K562 (cell line): ENCODE measurements around the gene TCAP. TPM values are rescaled to one million over a fixed set of nuclear protein-coding genes. Genes with fewer than 3 reads are reported as not detected.
"Not testable (repeated sequence)": the region's sequence is repeated elsewhere in the genome, so short reads cannot be mapped to it uniquely, and the experiment has no call there.

ENCODE experiments used
- ATAC-seq: fragments of 200-7000 bp; cut with Tn5 transposase; 3 replicates; pipeline ENCODE4 v1.9.1; 2020; ENCODE audit warnings: moderate library complexity
- BruUV-seq: library from RNA; stranded (reverse); fragments of 400-500 nt; replicated peaks from 2 replicates; lab custom pipeline; 2021; lab: Mats Ljungman, UMichigan
- CTCF ChIA-PET: fragments of 300-600 bp; formaldehyde crosslinking; extraction: SDS; loops from one replicate; lab custom pipeline; 2021; ENCODE audit warnings: low intra/inter-chr PET ratio; lab: Yijun Ruan, JAX
- POLR2A ChIA-PET: fragments of 300-600, 350-650 bp; sonication (Branson Sonifier 250); formaldehyde crosslinking; extraction: SDS; loops from one replicate; lab custom pipeline; 2021; ENCODE audit warnings: antibody characterized with exemption, inconsistent platforms; lab: Yijun Ruan, JAX
- DNase-seq, 4 experiments: peaks; one replicate each; pipeline versions ENCODE4 v3.0.0 to v3.0.0-alpha.2; 2011 to 2018; ENCODE audit warnings: low spot score in 3 of 4, mixed read lengths in 3 of 4; ENCODE audit errors: extremely low read depth in 1 of 4
- FAIRE-seq: peaks from 2 replicates; lab custom pipeline; 2011; peaks lifted over from hg19 to GRCh38; lab: Jason Lieb, UNC
- H2AFZ ChIP-seq: 2 replicates; pipeline ENCODE4 v1.6.0; 2011; ENCODE audit warnings: low read depth, low read length, control low read depth, inconsistent platforms
- H3K27ac ChIP-seq: fragments of 200-600 bp; 3 replicates; pipeline ENCODE4 v1.8.0; 2011; ENCODE audit warnings: low read depth, mild to moderate bottlenecking, control low read depth, inconsistent platforms, low read length, moderate library complexity, mixed read lengths; ENCODE audit errors: extremely low read depth
- H3K27me3 ChIP-seq, 2 experiments: fragments of 300-600 bp in 1 of 2; 2 replicates in 1 of 2; 3 replicates in 1 of 2; pipeline versions ENCODE4 v1.6.0 to v1.8.0; 2011; ENCODE audit warnings: inconsistent platforms in 2 of 2, low read length in 2 of 2, mild to moderate bottlenecking in 1 of 2, mixed read lengths in 1 of 2, moderate library complexity in 1 of 2; ENCODE audit not compliant: control insufficient read depth in 2 of 2, insufficient read depth in 2 of 2
- H3K36me3 ChIP-seq: fragments of 300-600 bp; 3 replicates; pipeline ENCODE4 v1.8.0; 2011; ENCODE audit warnings: mild to moderate bottlenecking, low read length, inconsistent platforms; ENCODE audit not compliant: control insufficient read depth, insufficient read depth
- H3K4me1 ChIP-seq, 2 experiments: fragments of 200-600 bp in 1 of 2; replicated peaks in 1 of 2; 2 replicates in 1 of 2; 3 replicates in 1 of 2; pipeline versions ENCODE4 v1.5.1 to v1.8.0; 2011; ENCODE audit warnings: inconsistent platforms in 2 of 2, low read length in 2 of 2, mild to moderate bottlenecking in 1 of 2, mixed read lengths in 1 of 2, moderate library complexity in 1 of 2; ENCODE audit not compliant: control insufficient read depth in 2 of 2, insufficient read depth in 2 of 2
- H3K4me2 ChIP-seq: 2 replicates; pipeline ENCODE4 v1.6.1; 2011; ENCODE audit warnings: low read length, control low read depth, inconsistent platforms, mixed read lengths; ENCODE audit not compliant: insufficient read depth
- H3K4me3 ChIP-seq: fragments of 200-600 bp; sonication (generic), shearing (Covaris generic); 2 replicates; pipeline ENCODE4 v1.5.1; 2016; ENCODE audit warnings: control low read depth, inconsistent platforms
- H3K79me2 ChIP-seq: fragments of 200-600 bp; 3 replicates; pipeline ENCODE4 v1.8.0; 2011; ENCODE audit warnings: low read length, inconsistent platforms; ENCODE audit not compliant: control insufficient read depth, insufficient read depth
- H3K9ac ChIP-seq, 2 experiments: 2 replicates each; pipeline versions ENCODE4 v1.6.0 to v1.6.1; 2011; ENCODE audit warnings: low read depth in 2 of 2, low read length in 2 of 2, control low read depth in 1 of 2, inconsistent platforms in 1 of 2, mild to moderate bottlenecking in 1 of 2, mixed read lengths in 1 of 2; ENCODE audit not compliant: insufficient read depth in 1 of 2
- H3K9me1 ChIP-seq: one replicate; pipeline ENCODE4 v1.6.0; 2011; ENCODE audit warnings: inconsistent platforms, mild to moderate bottlenecking, low read length, moderate library complexity; ENCODE audit not compliant: control insufficient read depth, insufficient read depth
- H3K9me3 ChIP-seq: replicated peaks from 2 replicates; pipeline ENCODE4 v1.5.1; 2011; ENCODE audit warnings: low read depth, low read length, inconsistent platforms; ENCODE audit not compliant: control insufficient read depth, insufficient read depth
- H4K20me1 ChIP-seq: replicated peaks from 2 replicates; pipeline ENCODE4 v1.6.1; 2011; ENCODE audit warnings: low read length, inconsistent platforms, mixed read lengths; ENCODE audit not compliant: control insufficient read depth, insufficient read depth
- CBFA2T2 ChIP-seq: fragments of 450-650 bp; conservative IDR thresholded peaks from 2 replicates; pipeline ENCODE4 v1.6.1; 2017; ENCODE audit warnings: mild to moderate bottlenecking
- CBFA2T3 ChIP-seq: fragments of 450-650 bp; IDR thresholded peaks from 2 replicates; pipeline ENCODE4 v1.6.1; 2017
- DMBX1 ChIP-seq: fragments of 250-450 bp; sonication (Bioruptor Pico); IDR thresholded peaks from 2 replicates; pipeline ENCODE4 v1.8.0; 2022; ENCODE audit warnings: inconsistent platforms, mild to moderate bottlenecking, moderate library complexity, borderline replicate concordance
- ERF ChIP-seq: fragments of 450-650 bp; formaldehyde crosslinking; IDR thresholded peaks from 2 replicates; pipeline ENCODE4 v1.4.0; 2020; ENCODE audit warnings: mild to moderate bottlenecking, mixed read lengths
- KDM1A ChIP-seq, 2 experiments: fragments of 450-650 bp; IDR thresholded peaks; 2 replicates each; pipeline ENCODE4 v1.6.1; 2016; ENCODE audit warnings: mild to moderate bottlenecking in 2 of 2
- NFIC ChIP-seq: fragments of 450-650 bp; IDR thresholded peaks from 2 replicates; pipeline ENCODE4 v1.6.1; 2017; ENCODE audit warnings: mild to moderate bottlenecking, inconsistent platforms
- TAL1 ChIP-seq: fragments of 450-650 bp; IDR thresholded peaks from 2 replicates; pipeline ENCODE4 v1.6.1; 2016; ENCODE audit warnings: mild to moderate bottlenecking
- ZNF384 ChIP-seq: IDR thresholded peaks from 2 replicates; pipeline ENCODE4 v1.6.1; 2012; ENCODE audit warnings: low read depth, low read length, improper control_type of control experiment
- WGBS: fragments of 100-300 bp; shearing (Covaris generic); methylation state at CpG from one replicate; pipeline ENCODE4 v1.1.6; 2016; ENCODE audit warnings: low coverage, mixed read lengths; ENCODE audit not compliant: insufficient coverage; ENCODE audit errors: missing lambda C conversion rate; 5-methylcytosine and 5-hydroxymethylcytosine counted together
- in situ Hi-C: fragments of 300-500 bp; cut with MboI; formaldehyde crosslinking; loops from 4 replicates; pipeline ENCODE4 v1.15.0; 2018; ENCODE audit warnings: inconsistent platforms, mixed read lengths
- intact Hi-C: fragments of 100-400 bp; cut with micrococcal nuclease; formaldehyde crosslinking; loops from 2 replicates; pipeline ENCODE4 v1.14.2; 2022
- polyA plus RNA-seq, 8 experiments: library from polyadenylated mRNA; depleted of rRNA in 4 of 8; stranded (reverse) in 5 of 8; unstranded in 3 of 8; fragments of >200 nt; fragmentation: Nextera tagmentation in 2 of 8; fragmentation: Illumina TruSeq in 1 of 8; extraction: Ambion mirVana in 2 of 8; extraction: Trizol in 1 of 8; gene quantifications; 2 replicates each; pipeline versions ENCODE4 v1.2.1 to v1.2.3, GENCODE V29; 2011 to 2014; ENCODE audit warnings: inconsistent platforms in 1 of 8, missing spikeins in 1 of 8
- total RNA-seq, 7 experiments: library from RNA; depleted of rRNA in 6 of 7; stranded (reverse); fragments of >200 nt in 6 of 7; fragmentation: Illumina TruSeq in 2 of 7; extraction: Trizol in 2 of 7; gene quantifications; 2 replicates each; pipeline versions ENCODE4 v1.2.1 to v1.2.3, GENCODE V29; 2011 to 2021; ENCODE audit warnings: low replicate concordance in 1 of 7
- TF ChIP-seq, protein P1 (sequence below): fragments of 250-450 bp; sonication (Bioruptor Pico); IDR thresholded peaks from 2 replicates; pipeline ENCODE4 v1.5.0; 2020; ENCODE audit warnings: mild to moderate bottlenecking, borderline replicate concordance
- TF ChIP-seq, protein P2 (sequence below): fragments of 250-450 bp; sonication (Bioruptor Pico); IDR thresholded peaks from 2 replicates; pipeline ENCODE4 v1.8.0; 2021; ENCODE audit warnings: moderate library complexity, mild to moderate bottlenecking, inconsistent platforms
- TF ChIP-seq, protein P3 (sequence below): fragments of 450-650 bp; formaldehyde crosslinking; IDR thresholded peaks from 2 replicates; pipeline ENCODE4 v1.4.0; 2022; ENCODE audit warnings: missing genetic modification characterization

Gene TCAP
- total and polyA plus RNA-seq, 9 of the 15 experiments (the other 6 are each of a cell fraction or from before 2014, with no cell fraction given), result 0.33 to 1.4 (median 0.82) TPM; not detected in 2

DNA sequence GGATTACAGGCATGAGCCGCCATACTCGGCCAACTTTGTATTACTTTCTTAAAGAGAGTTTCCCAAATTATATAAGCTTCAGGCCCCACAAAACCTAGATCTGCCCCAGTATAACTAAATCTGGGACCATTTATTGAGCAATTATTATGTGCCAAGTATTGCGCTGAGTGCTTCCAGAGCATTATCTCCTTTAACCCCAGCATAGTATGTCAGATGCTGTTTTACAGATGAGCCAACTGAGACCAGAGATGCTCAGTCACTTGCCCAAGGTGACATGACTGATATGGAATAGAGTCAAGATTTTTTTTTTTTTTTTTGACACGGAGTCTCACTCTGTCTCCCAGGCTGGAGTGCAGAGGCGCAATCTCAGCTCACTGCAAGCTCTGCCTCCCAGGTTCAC, 32.8 kb downstream of the TCAP start:
- CTCF ChIA-PET, result no interaction called here

DNA sequence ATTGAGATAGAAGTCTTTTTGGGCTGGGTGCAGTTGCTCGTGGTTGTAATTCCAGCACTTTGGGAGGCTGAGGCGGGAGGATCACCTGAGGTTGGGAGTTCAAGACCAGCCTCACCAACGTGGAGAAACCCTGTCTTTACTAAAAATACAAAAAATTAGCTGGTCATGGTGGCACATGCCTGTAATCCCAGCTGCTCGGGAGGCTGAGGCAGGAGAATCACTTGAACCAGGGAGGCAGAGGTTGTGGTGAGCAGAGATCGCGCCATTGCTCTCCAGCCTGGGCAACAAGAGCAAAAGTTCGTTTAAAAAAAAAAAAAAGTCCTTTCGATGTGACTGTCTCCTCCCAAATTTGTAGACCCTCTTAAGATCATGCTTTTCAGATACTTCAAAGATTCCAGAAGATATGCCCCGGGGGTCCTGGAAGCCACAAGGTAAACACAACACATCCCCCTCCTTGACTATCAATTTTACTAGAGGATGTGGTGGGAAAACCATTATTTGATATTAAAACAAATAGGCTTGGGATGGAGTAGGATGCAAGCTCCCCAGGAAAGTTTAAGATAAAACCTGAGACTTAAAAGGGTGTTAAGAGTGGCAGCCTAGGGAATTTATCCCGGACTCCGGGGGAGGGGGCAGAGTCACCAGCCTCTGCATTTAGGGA, 34.1 kb downstream of the TCAP start:
- in situ Hi-C loops, H3K9ac ChIP-seq, H3K79me2 ChIP-seq, FAIRE-seq, H3K9me3 ChIP-seq, H3K27me3 ChIP-seq, H3K27ac ChIP-seq, H3K4me3 ChIP-seq, H4K20me1 ChIP-seq, ATAC-seq, DNase-seq, H3K9me1 ChIP-seq, H3K36me3 ChIP-seq, CTCF ChIA-PET, BruUV-seq, intact Hi-C loops, H3K4me2 ChIP-seq, H2AFZ ChIP-seq: not testable (repeated sequence)
- POLR2A ChIA-PET, result interaction anchor here (1.1 to 1.5 kb wide), 2 partner anchors 26 to 81 kb away, joined by 6 to 7 read pairs; no protein-coding TSS in a partner anchor
- H3K4me1 ChIP-seq, result peaks cover 0 to 16% of the 10 kb centered on the region in 2 experiments; a peak in 2 of 5 replicates
- WGBS, result 28% methylated on average over 11 of the region's 11 CpGs

More for the DNA sequence above, 32.8 kb downstream of the TCAP start:
- H3K4me3 ChIP-seq, result no peak overlapping the region
- FAIRE-seq, result no peak
- H3K79me2 ChIP-seq, result no peaks in the 10 kb centered on the region
- no peak for DNase-seq
- TF ChIP-seq ERF (CRISPR knock-in tag) (no peak), NFIC (0 out of 2 replicates have a peak, but pooled peaks have one; percentile 20), KDM1A (IDR thresholded peaks at IDR 0.05) (peak; percentile 58 to 70; a peak in 3 of 4 replicates), TAL1 (peak; percentile 15; the same call in 1 of the 2 replicates), CBFA2T3 (peak; percentile 78), DMBX1 (CRISPR knock-in tag) (no peak), ZNF384 (peak; percentile 47; the same call in 1 of the 2 replicates), CBFA2T2 (peak; percentile 47; the same call in 1 of the 2 replicates)
- TF ChIP-seq, protein P1, sequence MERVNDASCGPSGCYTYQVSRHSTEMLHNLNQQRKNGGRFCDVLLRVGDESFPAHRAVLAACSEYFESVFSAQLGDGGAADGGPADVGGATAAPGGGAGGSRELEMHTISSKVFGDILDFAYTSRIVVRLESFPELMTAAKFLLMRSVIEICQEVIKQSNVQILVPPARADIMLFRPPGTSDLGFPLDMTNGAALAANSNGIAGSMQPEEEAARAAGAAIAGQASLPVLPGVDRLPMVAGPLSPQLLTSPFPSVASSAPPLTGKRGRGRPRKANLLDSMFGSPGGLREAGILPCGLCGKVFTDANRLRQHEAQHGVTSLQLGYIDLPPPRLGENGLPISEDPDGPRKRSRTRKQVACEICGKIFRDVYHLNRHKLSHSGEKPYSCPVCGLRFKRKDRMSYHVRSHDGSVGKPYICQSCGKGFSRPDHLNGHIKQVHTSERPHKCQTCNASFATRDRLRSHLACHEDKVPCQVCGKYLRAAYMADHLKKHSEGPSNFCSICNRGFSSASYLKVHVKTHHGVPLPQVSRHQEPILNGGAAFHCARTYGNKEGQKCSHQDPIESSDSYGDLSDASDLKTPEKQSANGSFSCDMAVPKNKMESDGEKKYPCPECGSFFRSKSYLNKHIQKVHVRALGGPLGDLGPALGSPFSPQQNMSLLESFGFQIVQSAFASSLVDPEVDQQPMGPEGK (CRISPR knock-in tag), result no peak
- TF ChIP-seq, protein P2, sequence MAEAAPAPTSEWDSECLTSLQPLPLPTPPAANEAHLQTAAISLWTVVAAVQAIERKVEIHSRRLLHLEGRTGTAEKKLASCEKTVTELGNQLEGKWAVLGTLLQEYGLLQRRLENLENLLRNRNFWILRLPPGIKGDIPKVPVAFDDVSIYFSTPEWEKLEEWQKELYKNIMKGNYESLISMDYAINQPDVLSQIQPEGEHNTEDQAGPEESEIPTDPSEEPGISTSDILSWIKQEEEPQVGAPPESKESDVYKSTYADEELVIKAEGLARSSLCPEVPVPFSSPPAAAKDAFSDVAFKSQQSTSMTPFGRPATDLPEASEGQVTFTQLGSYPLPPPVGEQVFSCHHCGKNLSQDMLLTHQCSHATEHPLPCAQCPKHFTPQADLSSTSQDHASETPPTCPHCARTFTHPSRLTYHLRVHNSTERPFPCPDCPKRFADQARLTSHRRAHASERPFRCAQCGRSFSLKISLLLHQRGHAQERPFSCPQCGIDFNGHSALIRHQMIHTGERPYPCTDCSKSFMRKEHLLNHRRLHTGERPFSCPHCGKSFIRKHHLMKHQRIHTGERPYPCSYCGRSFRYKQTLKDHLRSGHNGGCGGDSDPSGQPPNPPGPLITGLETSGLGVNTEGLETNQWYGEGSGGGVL (CRISPR knock-in tag), result no peak
- TF ChIP-seq, protein P3, sequence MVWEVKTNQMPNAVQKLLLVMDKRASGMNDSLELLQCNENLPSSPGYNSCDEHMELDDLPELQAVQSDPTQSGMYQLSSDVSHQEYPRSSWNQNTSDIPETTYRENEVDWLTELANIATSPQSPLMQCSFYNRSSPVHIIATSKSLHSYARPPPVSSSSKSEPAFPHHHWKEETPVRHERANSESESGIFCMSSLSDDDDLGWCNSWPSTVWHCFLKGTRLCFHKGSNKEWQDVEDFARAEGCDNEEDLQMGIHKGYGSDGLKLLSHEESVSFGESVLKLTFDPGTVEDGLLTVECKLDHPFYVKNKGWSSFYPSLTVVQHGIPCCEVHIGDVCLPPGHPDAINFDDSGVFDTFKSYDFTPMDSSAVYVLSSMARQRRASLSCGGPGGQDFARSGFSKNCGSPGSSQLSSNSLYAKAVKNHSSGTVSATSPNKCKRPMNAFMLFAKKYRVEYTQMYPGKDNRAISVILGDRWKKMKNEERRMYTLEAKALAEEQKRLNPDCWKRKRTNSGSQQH (CRISPR knock-in tag), result no peak
- no peak overlapping the region for H3K27ac ChIP-seq
- no peak for ATAC-seq
- no peaks in the 10 kb centered on the region; the same call in 2 of the 3 replicates for H3K36me3 ChIP-seq
- H2AFZ ChIP-seq, result no peak overlapping the region
- 29% methylated on average over 5 of the region's 5 CpGs for WGBS
- intact Hi-C loops, result no loop called here
- H3K27me3 ChIP-seq, result no peaks in the 10 kb centered on the region; a peak in 1 of 5 replicates
- no TSS peak for BruUV-seq
- H3K9me1 ChIP-seq, result no peaks in the 10 kb centered on the region
- in situ Hi-C loops, result no loop called here
- POLR2A ChIA-PET, result interaction anchor here (0.7 kb wide), 1 partner anchor 280 kb away, joined by 3 read pairs; no protein-coding TSS in a partner anchor
- H3K9ac ChIP-seq, result no peak overlapping the region
- H3K4me1 ChIP-seq, result peaks cover 0 to 16% of the 10 kb centered on the region in 2 experiments; a peak in 2 of 5 replicates
- H3K9me3 ChIP-seq, result no peaks in the 10 kb centered on the region
- H3K4me2 ChIP-seq, result no peak overlapping the region
- H4K20me1 ChIP-seq, result no peaks in the 10 kb centered on the region
